HepG2 (cell line): ENCODE results near the gene CABP4. TPM values are rescaled to one million over a fixed set of nuclear protein-coding genes. Genes with fewer than 3 reads are reported as not detected.
A peak's percentile ranks its signal among the peaks of the same experiment; 100 is the strongest.

Experiments
- CEBPG ChIP-seq: IDR thresholded peaks from 2 replicates; pipeline ENCODE4 v1.6.1; 2016
- FOXK1 ChIP-seq: sonication (generic); formaldehyde crosslinking; IDR thresholded peaks from 2 replicates; pipeline ENCODE4 v1.4.0; 2020; ENCODE audit warnings: low read depth, missing genetic modification reagents, borderline replicate concordance
- GRHL1 ChIP-seq: sonication (generic); formaldehyde crosslinking; conservative IDR thresholded peaks from 2 replicates; pipeline ENCODE4 v1.8.0; 2022; ENCODE audit warnings: missing genetic modification reagents
- HOMEZ ChIP-seq: IDR thresholded peaks from 2 replicates; pipeline ENCODE4 v1.6.1; 2016; ENCODE audit warnings: low read depth
- MXD3 ChIP-seq: IDR thresholded peaks from 2 replicates; pipeline ENCODE4 v1.6.1; 2016; ENCODE audit warnings: mild to moderate bottlenecking, missing biosample characterization, missing genetic modification reagents
- NFATC3 ChIP-seq: sonication (generic); formaldehyde crosslinking; IDR thresholded peaks from 2 replicates; pipeline ENCODE4 v1.5.1; 2020; ENCODE audit warnings: mild to moderate bottlenecking, missing genetic modification reagents
- SP1 ChIP-seq, 2 experiments: fragments of 450-650 bp in 1 of 2; sonication (generic) in 1 of 2; formaldehyde crosslinking in 1 of 2; IDR thresholded peaks; 2 replicates each; pipeline versions ENCODE4 v1.4.0 to v1.6.1; 2016 to 2020; ENCODE audit warnings: missing genetic modification reagents in 1 of 2
- TAF15 ChIP-seq: fragments of 200-400 bp; formaldehyde crosslinking; IDR thresholded peaks from one replicate; pipeline ENCODE4 v1.6.1; 2018; ENCODE audit warnings: mild to moderate bottlenecking, low read depth, low read length; ENCODE audit not compliant: poor library complexity, severe bottlenecking
- U2AF2 ChIP-seq: fragments of 200-400 bp; formaldehyde crosslinking; IDR thresholded peaks from 2 replicates; pipeline ENCODE4 v1.6.1; 2017; ENCODE audit warnings: low read depth, mild to moderate bottlenecking, low read length
- ZBTB7B ChIP-seq: sonication (generic); formaldehyde crosslinking; IDR thresholded peaks from 2 replicates; pipeline ENCODE4 v1.4.0; 2020; ENCODE audit warnings: missing genetic modification reagents
- ZNF281 ChIP-seq: sonication (generic); formaldehyde crosslinking; IDR thresholded peaks from 2 replicates; pipeline ENCODE4 v1.4.0; 2020; ENCODE audit warnings: missing genetic modification reagents, borderline replicate concordance
- ZNF557 ChIP-seq: sonication (generic); formaldehyde crosslinking; IDR thresholded peaks from 2 replicates; pipeline ENCODE4 v1.4.0; 2020; ENCODE audit warnings: missing genetic modification reagents
- ZNF629 ChIP-seq: sonication (generic); formaldehyde crosslinking; conservative IDR thresholded peaks from 2 replicates; pipeline ENCODE4 v1.5.0; 2020; ENCODE audit warnings: missing genetic modification reagents
- ZNF878 ChIP-seq: sonication (generic); formaldehyde crosslinking; IDR thresholded peaks from 2 replicates; pipeline ENCODE4 v1.8.1; 2023; ENCODE audit warnings: mild to moderate bottlenecking, missing genetic modification reagents, moderate library complexity
- ZSCAN30 ChIP-seq: sonication (generic); formaldehyde crosslinking; IDR thresholded peaks from 2 replicates; pipeline ENCODE4 v1.5.0; 2020; ENCODE audit warnings: mild to moderate bottlenecking, missing genetic modification reagents
- ZSCAN5A ChIP-seq: sonication (generic); formaldehyde crosslinking; IDR thresholded peaks from 2 replicates; pipeline ENCODE4 v1.8.0; 2022; ENCODE audit warnings: mild to moderate bottlenecking, missing genetic modification reagents, borderline replicate concordance
- polyA plus RNA-seq, 8 experiments: library from polyadenylated mRNA; depleted of rRNA in 3 of 8; stranded (reverse) in 7 of 8; unstranded in 1 of 8; fragments of >200 nt; fragmentation: Illumina TruSeq in 4 of 8; extraction: Trizol in 4 of 8; gene quantifications; 2 replicates each; pipeline versions ENCODE4 v1.2.1 to v1.2.3, GENCODE V29; 2011 to 2016; ENCODE audit warnings: low read depth in 4 of 8, missing spikeins in 1 of 8, mixed read lengths in 1 of 8; ENCODE audit not compliant: insufficient read depth in 1 of 8
- total RNA-seq, 5 experiments: library from RNA; depleted of rRNA; stranded (reverse); fragments of >200 nt; fragmentation: Illumina TruSeq; extraction: Trizol; gene quantifications; 2 replicates each; pipeline ENCODE4 v1.2.3, GENCODE V29; 2016; ENCODE audit warnings: low read depth in 1 of 5

Gene CABP4
- total and polyA plus RNA-seq, 2 of the 13 experiments (the other 11 are each of a cell fraction or from before 2014, with no cell fraction given): not detected

GRCh38 chr11:67482827-67483798 is 28.0 kb downstream of the CABP4 start, which contains the start of gene AIP (continued):
- TF ChIP-seq TAF15 (no peak), ZSCAN5A (CRISPR knock-in tag) (peak; percentile 96), ZNF557 (peak; percentile 98), CEBPG (CRISPR knock-in tag) (no peak; the same call in 1 of the 2 replicates), HOMEZ (CRISPR knock-in tag) (peak; percentile 82), SP1 (IDR thresholded peaks at IDR 0.05) (no peak), SP1 (CRISPR knock-in tag; IDR thresholded peaks at IDR 0.05) (peak; percentile 64), ZBTB7B (CRISPR knock-in tag) (no peak; the same call in 1 of the 2 replicates), U2AF2 (no peak), ZNF281 (peak; percentile 64; the same call in 1 of the 2 replicates), NFATC3 (CRISPR knock-in tag) (peak; percentile 98), GRHL1 (no peak), ZSCAN30 (CRISPR knock-in tag) (peak; percentile 97; the same call in 1 of the 2 replicates), FOXK1 (CRISPR knock-in tag) (peak; percentile 38; the same call in 1 of the 2 replicates), ZNF878 (CRISPR knock-in tag) (peak; percentile 97), MXD3 (peak; percentile 97), ZNF629 (CRISPR knock-in tag) (peak; percentile 36; the same call in 1 of the 2 replicates)
